H9 (cell line): ENCODE data around the gene NPAS2. TPM values are rescaled to one million over a fixed set of nuclear protein-coding genes. Genes with fewer than 3 reads are reported as not detected.

Experiments used
- DNase-seq: peaks from one replicate; pipeline ENCODE4 v3.0.0-alpha.2; 2017
- H2AFZ ChIP-seq: one replicate; pipeline ENCODE4 v1.6.1; 2013; ENCODE audit warnings: mild to moderate bottlenecking, low read length, control low read depth, moderate library complexity
- H2AK5ac ChIP-seq: 2 replicates; pipeline ENCODE4 v1.6.1; 2013; ENCODE audit warnings: low read length, control low read depth, mixed read lengths; ENCODE audit not compliant: insufficient read length
- H2BK120ac ChIP-seq: one replicate; pipeline ENCODE4 v1.6.1; 2013; ENCODE audit warnings: low read depth, mild to moderate bottlenecking, low read length, control low read depth, inconsistent platforms; ENCODE audit not compliant: poor library complexity, severe bottlenecking
- H2BK12ac ChIP-seq: 2 replicates; pipeline ENCODE4 v1.6.1; 2013; ENCODE audit warnings: low read length, control low read depth, mixed read lengths, low read depth; ENCODE audit not compliant: insufficient read length
- H2BK15ac ChIP-seq: 2 replicates; pipeline ENCODE4 v1.6.1; 2013; ENCODE audit warnings: low read depth, low read length, control low read depth
- H2BK20ac ChIP-seq: one replicate; pipeline ENCODE4 v1.6.1; 2013; ENCODE audit warnings: low read depth, mild to moderate bottlenecking, low read length, control low read depth, inconsistent platforms; ENCODE audit not compliant: poor library complexity, severe bottlenecking
- H2BK5ac ChIP-seq: 2 replicates; pipeline ENCODE4 v1.6.1; 2013; ENCODE audit warnings: low read length, control low read depth, mixed read lengths; ENCODE audit not compliant: insufficient read length
- H3K14ac ChIP-seq: 2 replicates; pipeline ENCODE4 v1.6.1; 2013; ENCODE audit warnings: low read length, control low read depth; ENCODE audit not compliant: insufficient read depth
- H3K18ac ChIP-seq: 2 replicates; pipeline ENCODE4 v1.6.1; 2013; ENCODE audit warnings: low read depth, mild to moderate bottlenecking, mixed read lengths, low read length, control low read depth; ENCODE audit not compliant: insufficient read length
- H3K23ac ChIP-seq: 2 replicates; pipeline ENCODE4 v1.6.1; 2013; ENCODE audit warnings: low read length, control low read depth, mixed read lengths, low read depth; ENCODE audit not compliant: insufficient read length
- H3K23me2 ChIP-seq: 2 replicates; pipeline ENCODE4 v1.6.1; 2013; ENCODE audit warnings: low read depth, mild to moderate bottlenecking, mixed read lengths, low read length, control low read depth; ENCODE audit not compliant: insufficient read length, poor library complexity, severe bottlenecking
- H3K27ac ChIP-seq: 2 replicates; pipeline ENCODE4 v1.5.1; 2013; ENCODE audit warnings: low read length, control low read depth, mixed read lengths, low read depth; ENCODE audit not compliant: insufficient read length
- H3K27me3 ChIP-seq: 2 replicates; pipeline ENCODE4 v1.6.1; 2013; ENCODE audit warnings: low read length, control low read depth, inconsistent platforms; ENCODE audit not compliant: insufficient read depth
- H3K4ac ChIP-seq: 2 replicates; pipeline ENCODE4 v1.6.1; 2013; ENCODE audit warnings: low read depth, mild to moderate bottlenecking, control low read depth, inconsistent platforms, low read length, moderate library complexity
- H3K4me1 ChIP-seq: 2 replicates; pipeline ENCODE4 v1.6.1; 2013; ENCODE audit warnings: low read length, control low read depth, inconsistent platforms; ENCODE audit not compliant: insufficient read depth
- H3K4me2 ChIP-seq: 2 replicates; pipeline ENCODE4 v1.6.1; 2013; ENCODE audit warnings: low read length, control low read depth, mixed read lengths; ENCODE audit not compliant: insufficient read length, insufficient read depth
- H3K56ac ChIP-seq: 2 replicates; pipeline ENCODE4 v1.6.1; 2013; ENCODE audit warnings: low read depth, mild to moderate bottlenecking, mixed read lengths, low read length, control low read depth; ENCODE audit not compliant: insufficient read length
- H3K79me1 ChIP-seq: 2 replicates; pipeline ENCODE4 v1.6.1; 2013; ENCODE audit warnings: low read depth, mild to moderate bottlenecking, moderate library complexity, low read length, control low read depth, inconsistent platforms; ENCODE audit not compliant: insufficient read depth, poor library complexity, severe bottlenecking
- H3K79me2 ChIP-seq: 2 replicates; pipeline ENCODE4 v1.6.1; 2013; ENCODE audit warnings: low read length, control low read depth, inconsistent platforms; ENCODE audit not compliant: insufficient read depth
- H3K9ac ChIP-seq: 2 replicates; pipeline ENCODE4 v1.6.1; 2013; ENCODE audit warnings: low read length, control low read depth, mixed read lengths; ENCODE audit not compliant: insufficient read length; ENCODE audit errors: extremely low read depth
- H3K9me3 ChIP-seq: one replicate; pipeline ENCODE4 v1.6.1; 2013; ENCODE audit warnings: low read depth, low read length, inconsistent platforms; ENCODE audit not compliant: control insufficient read depth
- H3T11ph ChIP-seq: one replicate; pipeline ENCODE4 v1.6.1; 2013; ENCODE audit warnings: mild to moderate bottlenecking, low read length, control low read depth, inconsistent platforms
- H4K20me1 ChIP-seq: one replicate; pipeline ENCODE4 v1.6.1; 2013; ENCODE audit not compliant: control insufficient read depth, insufficient read length, insufficient read depth
- H4K5ac ChIP-seq: 2 replicates; pipeline ENCODE4 v1.6.1; 2013; ENCODE audit warnings: low read depth, mild to moderate bottlenecking, mixed read lengths, low read length, control low read depth; ENCODE audit not compliant: insufficient read length
- H4K8ac ChIP-seq: replicated peaks from 2 replicates; pipeline ENCODE4 v1.6.1; 2013; ENCODE audit warnings: low read length, control low read depth, mixed read lengths, low read depth; ENCODE audit not compliant: insufficient read length
- H4K91ac ChIP-seq: 2 replicates; pipeline ENCODE4 v1.6.1; 2013; ENCODE audit warnings: low read depth, mild to moderate bottlenecking, moderate library complexity, mixed read lengths, low read length, control low read depth; ENCODE audit not compliant: insufficient read length
- H3K27ac Mint-ChIP-seq, 3 experiments: 2 replicates in 2 of 3; 3 replicates in 1 of 3; pipeline ENCODE4 v1.8.0; 2020 to 2021; ENCODE audit warnings: mixed read lengths in 3 of 3, mild to moderate bottlenecking in 1 of 3, moderate library complexity in 1 of 3
- H3K27me3 Mint-ChIP-seq: 2 replicates; pipeline ENCODE4 v1.8.0; 2021; ENCODE audit warnings: low read depth, mild to moderate bottlenecking, moderate library complexity, mixed read lengths
- H3K36me3 Mint-ChIP-seq, 3 experiments: 2 replicates in 2 of 3; 3 replicates in 1 of 3; pipeline ENCODE4 v1.8.0; 2020 to 2021; ENCODE audit warnings: low read depth in 3 of 3, mixed read lengths in 3 of 3; ENCODE audit not compliant: insufficient read depth in 1 of 3
- H3K4me1 Mint-ChIP-seq, 2 experiments: 2 replicates each; pipeline ENCODE4 v1.8.0; 2020; ENCODE audit warnings: mixed read lengths in 2 of 2
- H3K4me3 Mint-ChIP-seq, 2 experiments: 2 replicates in 1 of 2; 3 replicates in 1 of 2; pipeline ENCODE4 v1.8.0; 2020 to 2021; ENCODE audit warnings: mild to moderate bottlenecking in 2 of 2, mixed read lengths in 2 of 2, moderate library complexity in 1 of 2
- H3K9me3 Mint-ChIP-seq, 2 experiments: 2 replicates in 1 of 2; 3 replicates in 1 of 2; pipeline ENCODE4 v1.8.0; 2020; ENCODE audit warnings: mild to moderate bottlenecking in 2 of 2, mixed read lengths in 2 of 2, moderate library complexity in 1 of 2
- WGBS: extraction: QIAGEN DNeasy Blood & Tissue Kit; methylation state at CpG from one replicate; pipeline ENCODE4 v1.1.7; 2013; ENCODE audit warnings: missing lambda C conversion rate, low lambda C conversion rate, mixed read lengths; ENCODE audit not compliant: insufficient read length; ENCODE audit errors: extremely low coverage; 5-methylcytosine and 5-hydroxymethylcytosine counted together
- total RNA-seq: library from RNA; stranded (reverse); gene quantifications from 2 replicates; pipeline ENCODE4 v1.2.1, GENCODE V29; 2021
- TF ChIP-seq, protein P1 (sequence below): fragments of 200-600 bp; sonication (generic); conservative IDR thresholded peaks from 3 replicates; pipeline ENCODE4 v1.8.0; 2021; ENCODE audit warnings: antibody characterized with exemption, mild to moderate bottlenecking

The NPAS2 gene
- total RNA-seq, 1 experiment from 2014 or later: 1.3 TPM

DNA sequence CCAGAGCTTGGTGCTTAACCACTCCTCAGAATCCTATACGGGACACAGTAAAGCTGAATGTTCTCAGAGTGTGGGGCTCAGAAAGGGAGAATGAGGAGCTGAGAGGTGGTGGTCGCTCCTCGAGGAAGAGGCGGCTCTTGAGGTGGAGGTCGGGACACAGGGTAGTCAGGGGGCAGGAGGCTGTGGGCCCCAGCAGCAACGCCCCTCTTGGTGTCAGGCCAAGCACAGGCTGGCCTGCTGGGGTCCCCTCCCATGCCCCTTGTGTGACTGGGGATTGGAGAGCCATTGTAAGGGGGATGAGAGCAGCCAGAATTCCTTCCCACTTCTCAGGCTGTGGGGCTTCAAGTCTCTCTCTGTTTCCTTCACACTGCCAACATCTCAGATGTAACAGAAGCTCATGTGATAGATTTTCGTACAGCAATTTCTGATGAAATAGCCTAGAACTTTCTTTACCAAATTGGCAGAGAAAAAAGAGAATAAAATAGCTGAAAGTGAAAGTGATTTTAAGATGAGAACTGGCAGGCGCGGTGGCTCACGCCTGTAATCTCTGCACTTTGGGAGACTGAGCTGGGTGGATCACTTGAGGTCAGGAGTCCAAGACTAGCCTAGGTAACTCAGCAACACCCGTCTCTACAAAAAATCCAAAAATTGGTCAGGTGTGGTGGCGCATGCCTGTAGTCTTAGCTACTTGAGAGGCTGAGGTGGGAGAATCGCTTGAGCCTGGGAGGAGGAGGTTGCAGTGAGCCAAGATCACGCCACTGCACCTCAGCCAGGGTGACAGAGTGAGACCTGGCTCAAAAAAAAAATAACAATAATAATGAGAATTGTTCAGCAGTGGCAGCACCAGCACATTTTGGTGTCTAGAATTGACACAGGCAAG is 121.1 kb downstream of the NPAS2 start:
- Mint-ChIP-seq H3K9me3 (no peaks in the 10 kb centered on the region), H3K4me3 (no peak overlapping the region), H3K27me3 (peaks cover under 1% of the 10 kb centered on the region; the same call in 1 of the 2 replicates), H3K27ac (peak overlapping the region in 2 of 3 experiments; percentile 31 to 66; a peak in 1 of 7 replicates), H3K36me3 (no peaks in the 10 kb centered on the region), H3K4me1 (no peaks in the 10 kb centered on the region)
- no peak overlapping the region for H3K4ac ChIP-seq
- H3K79me1 ChIP-seq: no peaks in the 10 kb centered on the region
- H3K79me2 ChIP-seq: no peaks in the 10 kb centered on the region
- TF ChIP-seq, protein P1, sequence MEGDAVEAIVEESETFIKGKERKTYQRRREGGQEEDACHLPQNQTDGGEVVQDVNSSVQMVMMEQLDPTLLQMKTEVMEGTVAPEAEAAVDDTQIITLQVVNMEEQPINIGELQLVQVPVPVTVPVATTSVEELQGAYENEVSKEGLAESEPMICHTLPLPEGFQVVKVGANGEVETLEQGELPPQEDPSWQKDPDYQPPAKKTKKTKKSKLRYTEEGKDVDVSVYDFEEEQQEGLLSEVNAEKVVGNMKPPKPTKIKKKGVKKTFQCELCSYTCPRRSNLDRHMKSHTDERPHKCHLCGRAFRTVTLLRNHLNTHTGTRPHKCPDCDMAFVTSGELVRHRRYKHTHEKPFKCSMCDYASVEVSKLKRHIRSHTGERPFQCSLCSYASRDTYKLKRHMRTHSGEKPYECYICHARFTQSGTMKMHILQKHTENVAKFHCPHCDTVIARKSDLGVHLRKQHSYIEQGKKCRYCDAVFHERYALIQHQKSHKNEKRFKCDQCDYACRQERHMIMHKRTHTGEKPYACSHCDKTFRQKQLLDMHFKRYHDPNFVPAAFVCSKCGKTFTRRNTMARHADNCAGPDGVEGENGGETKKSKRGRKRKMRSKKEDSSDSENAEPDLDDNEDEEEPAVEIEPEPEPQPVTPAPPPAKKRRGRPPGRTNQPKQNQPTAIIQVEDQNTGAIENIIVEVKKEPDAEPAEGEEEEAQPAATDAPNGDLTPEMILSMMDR: no peak
- no peak overlapping the region for H4K5ac ChIP-seq
- H3K18ac ChIP-seq: no peak overlapping the region
- no peak overlapping the region for H3K9ac ChIP-seq
- H3K4me2 ChIP-seq: no peak overlapping the region
- H3K14ac ChIP-seq: no peak overlapping the region
- H4K8ac ChIP-seq: no peak overlapping the region
- H4K91ac ChIP-seq: no peak overlapping the region
- no peak overlapping the region for H3K23ac ChIP-seq
- no peak overlapping the region for H2AK5ac ChIP-seq
- H3K27me3 ChIP-seq: no peaks in the 10 kb centered on the region
- H3K27ac ChIP-seq: no peak overlapping the region
- no peaks in the 10 kb centered on the region for H4K20me1 ChIP-seq
- H2BK5ac ChIP-seq: no peak overlapping the region
- no peak overlapping the region for H2BK12ac ChIP-seq
- no peak overlapping the region for H2AFZ ChIP-seq
- H3K23me2 ChIP-seq: no peaks in the 10 kb centered on the region
- no peak overlapping the region for H3K56ac ChIP-seq
- WGBS: no CpG with 5 or more reads among the region's 14 CpGs
- H3K9me3 ChIP-seq: no peaks in the 10 kb centered on the region
- H2BK15ac ChIP-seq: no peak overlapping the region
- H2BK20ac ChIP-seq: no peak overlapping the region
- H2BK120ac ChIP-seq: no peak overlapping the region
- no peak overlapping the region for H3T11ph ChIP-seq
- no peak for DNase-seq
- H3K4me1 ChIP-seq: no peaks in the 10 kb centered on the region
